GM18873 (cell line): Measurements from ENCODE around the gene POPDC2.

Experiments used
- ATAC-seq: cut with Tn5 transposase; IDR thresholded peaks from one replicate; pipeline ENCODE4 v1.9.1; 2021; ENCODE audit warnings: mild to moderate bottlenecking, moderate library complexity, moderate number of reproducible peaks; ENCODE audit not compliant: unreplicated experiment, low FRiP score

The POPDC2 gene

DNA sequence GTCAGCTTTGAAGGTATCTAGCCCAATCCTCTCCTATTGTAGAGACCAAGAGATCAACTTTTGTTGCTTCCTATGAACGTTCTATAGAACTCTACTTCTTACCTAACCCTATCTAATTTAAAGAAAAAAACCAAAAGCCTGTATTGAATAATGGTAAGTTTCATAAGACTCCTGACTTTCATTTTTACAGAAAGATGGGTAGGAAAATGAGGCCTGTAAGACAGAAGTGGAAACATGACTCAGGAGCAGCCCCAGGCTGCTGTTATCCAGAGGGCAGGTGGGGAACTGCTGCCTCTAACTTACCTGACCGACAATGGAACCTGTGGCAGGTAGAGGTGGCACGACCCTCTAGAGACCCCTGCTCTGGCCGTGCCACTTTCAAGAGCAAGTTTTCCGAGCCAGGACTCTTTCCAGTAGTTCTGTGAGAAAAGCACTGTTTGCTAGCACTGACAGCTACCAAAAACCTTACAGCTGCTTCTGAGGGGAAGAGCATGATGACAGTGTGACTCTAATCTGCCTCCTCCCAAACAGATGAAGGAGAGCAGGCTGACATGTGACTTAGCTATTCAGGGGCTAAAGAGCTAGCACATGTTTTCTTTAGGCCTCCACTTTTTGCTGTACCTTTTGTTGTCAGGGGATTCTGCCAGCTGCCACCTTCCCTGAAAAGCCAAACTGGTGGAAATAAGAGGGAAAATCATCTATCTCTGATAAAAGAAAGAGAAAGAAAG, 17.5 kb downstream of the POPDC2 start:
- no peak for ATAC-seq

DNA sequence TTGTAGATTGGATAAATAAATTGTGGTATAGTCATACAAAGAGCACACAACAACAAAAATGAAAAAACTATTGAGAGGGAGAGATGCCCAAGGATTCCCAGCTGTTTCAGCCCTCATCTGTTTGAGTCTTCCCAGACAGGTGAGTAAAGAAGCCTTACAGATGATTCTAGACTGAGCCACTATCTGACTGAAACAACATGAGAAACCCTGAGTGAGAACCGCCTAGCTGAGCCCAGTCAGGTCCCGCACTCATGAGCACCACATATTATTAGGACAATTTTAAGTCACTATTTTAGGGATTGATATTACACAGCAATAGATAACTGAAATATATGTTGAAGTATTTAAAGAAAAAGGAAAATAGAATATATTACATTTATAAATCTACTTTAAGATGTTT, 19.0 kb downstream of the POPDC2 start:
- no peak for ATAC-seq

GRCh38 chr3:119639494-119640350, 20.7 kb downstream of the POPDC2 start:
- ATAC-seq, result no peak

GRCh38 chr3:119637679-119638477, 22.5 kb downstream of the POPDC2 start:
- peak; percentile 34 for ATAC-seq

- no peak for ATAC-seq
Measured at GRCh38 chr3:119636891-119637611, 23.3 kb downstream of the POPDC2 start.

GRCh38 chr3:119636249-119636648, 24.1 kb downstream of the POPDC2 start:
- no peak for ATAC-seq

DNA sequence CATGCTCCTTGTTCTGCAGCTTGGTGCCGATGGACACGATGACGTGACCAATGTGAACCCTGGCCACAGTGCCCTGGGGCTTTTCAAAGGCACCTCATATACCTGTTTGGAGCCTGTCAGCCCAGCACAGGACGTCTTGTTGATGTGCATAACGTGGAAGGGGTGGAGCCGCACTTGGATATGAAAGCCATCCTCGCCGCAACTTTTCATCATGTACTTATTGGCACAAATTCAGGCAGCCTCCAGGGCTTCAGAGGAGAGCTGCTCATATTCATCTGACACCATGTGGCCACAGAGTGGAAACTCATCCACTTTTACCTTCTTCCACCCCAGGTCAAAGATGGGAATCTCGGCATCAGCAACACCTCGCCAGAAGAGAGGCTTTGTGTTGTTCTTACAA, 24.7 kb downstream of the POPDC2 start:
- ATAC-seq, result no peak

GRCh38 chr3:119632829-119633228, 27.6 kb downstream of the POPDC2 start:
- no peak for ATAC-seq

- no peak for ATAC-seq
Measured at GRCh38 chr3:119632216-119632615, 28.2 kb downstream of the POPDC2 start.

DNA sequence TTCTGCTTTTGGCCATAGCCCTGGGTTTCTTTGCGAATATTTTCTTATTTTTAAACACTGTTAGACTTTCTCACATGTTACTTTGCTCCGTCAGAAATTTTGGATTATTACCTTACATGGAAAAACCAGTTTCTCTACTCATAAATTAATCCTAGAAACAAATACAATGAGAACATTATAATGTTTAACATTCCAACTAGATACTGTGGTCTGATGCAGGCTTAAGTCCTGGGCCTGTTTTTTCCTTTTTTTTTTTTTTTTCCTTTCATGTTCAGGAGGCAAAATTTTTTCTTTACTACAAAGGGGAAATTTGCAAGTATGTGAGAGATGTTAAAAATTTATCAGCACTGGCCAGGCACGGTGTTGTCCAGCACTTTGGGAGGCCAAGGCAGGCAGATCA, 28.9 kb downstream of the POPDC2 start:
- ATAC-seq, result no peak

- no peak for ATAC-seq
Measured at GRCh38 chr3:119630880-119631329, 29.5 kb downstream of the POPDC2 start.

DNA sequence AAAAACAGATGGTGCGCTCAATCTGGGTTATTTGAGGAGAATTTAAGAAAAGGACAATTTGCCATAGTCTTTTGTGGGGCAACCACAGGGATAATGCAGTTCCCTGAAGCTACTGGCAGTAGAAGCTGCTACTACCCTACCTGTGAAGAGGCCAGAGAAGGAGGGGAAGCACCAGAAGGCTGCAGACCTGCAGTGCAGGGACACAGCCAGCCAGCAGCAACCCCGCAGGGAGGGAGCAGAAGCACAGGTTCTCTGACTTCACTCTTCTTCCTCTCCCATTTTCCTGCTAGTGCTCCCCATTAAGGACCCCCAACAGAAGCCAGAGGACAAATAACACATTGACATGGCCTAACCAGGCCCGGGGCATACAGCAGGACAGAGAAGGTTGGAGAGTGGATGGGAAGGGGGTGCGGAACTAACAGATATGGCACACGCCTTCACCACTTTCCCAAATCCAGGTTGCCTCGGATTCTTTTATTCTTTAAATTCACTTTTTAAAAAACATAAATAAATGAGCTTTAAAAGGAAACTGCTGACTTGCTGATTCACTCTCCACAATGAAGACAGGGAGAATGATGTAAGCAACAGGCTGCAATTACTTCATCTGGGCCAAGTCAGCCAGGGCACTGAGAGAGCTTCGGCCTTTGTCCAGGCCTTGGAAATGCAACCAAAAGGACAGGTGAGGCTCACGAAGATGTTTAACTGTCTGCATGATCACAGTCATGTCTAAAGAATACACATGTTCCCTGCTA, 30.1 kb downstream of the POPDC2 start:
- no peak for ATAC-seq

DNA sequence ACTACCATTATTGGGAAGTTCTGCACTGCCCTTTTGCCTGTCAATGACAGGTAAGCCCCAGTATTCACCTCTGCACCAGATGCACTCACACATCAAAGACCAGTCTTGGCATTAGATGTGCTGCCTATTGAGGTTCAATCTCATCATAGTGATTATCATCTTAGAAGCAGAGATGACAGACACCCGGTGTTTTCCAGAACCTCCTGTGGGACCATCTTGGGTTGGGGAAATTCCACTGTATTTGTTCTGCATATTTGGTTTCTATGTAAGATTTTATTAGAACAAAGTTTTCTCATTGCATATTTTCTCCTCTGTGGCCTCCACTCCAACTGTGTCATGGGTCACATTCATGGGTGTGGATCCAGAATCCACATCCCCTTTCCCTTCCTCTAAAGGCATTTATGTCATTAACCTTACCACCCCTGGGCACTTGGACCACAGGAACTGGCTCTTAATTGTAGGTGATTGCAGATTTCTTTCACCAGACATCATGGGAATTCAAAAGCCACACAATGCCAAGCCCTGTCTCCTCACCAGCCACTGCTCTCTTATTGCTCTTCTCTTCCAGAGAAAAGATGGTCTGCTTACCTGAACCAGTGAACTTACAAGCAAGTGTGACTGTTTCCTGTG, 31.5 kb downstream of the POPDC2 start:
- peak; percentile 29 for ATAC-seq

DNA sequence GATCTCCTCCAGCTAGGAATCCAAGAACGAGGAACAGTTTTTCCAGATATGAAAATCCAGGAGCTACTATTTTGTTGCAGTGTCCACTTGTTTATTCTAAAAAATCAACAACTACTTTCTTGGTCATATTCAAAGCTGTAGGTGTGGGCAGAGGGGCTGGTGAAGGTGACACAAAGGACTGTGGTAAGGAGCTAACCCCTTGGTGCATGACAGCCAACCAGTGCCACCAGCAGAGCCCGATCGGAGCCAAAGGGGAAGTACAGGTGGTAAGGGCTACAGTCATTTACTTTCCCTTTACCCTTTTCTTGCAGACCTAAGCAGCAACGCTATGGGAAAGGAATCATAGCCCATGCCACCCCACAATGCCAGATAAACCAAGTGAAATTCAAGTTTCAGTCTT, 32.0 kb downstream of the POPDC2 start:
- peak; percentile 54 for ATAC-seq

DNA sequence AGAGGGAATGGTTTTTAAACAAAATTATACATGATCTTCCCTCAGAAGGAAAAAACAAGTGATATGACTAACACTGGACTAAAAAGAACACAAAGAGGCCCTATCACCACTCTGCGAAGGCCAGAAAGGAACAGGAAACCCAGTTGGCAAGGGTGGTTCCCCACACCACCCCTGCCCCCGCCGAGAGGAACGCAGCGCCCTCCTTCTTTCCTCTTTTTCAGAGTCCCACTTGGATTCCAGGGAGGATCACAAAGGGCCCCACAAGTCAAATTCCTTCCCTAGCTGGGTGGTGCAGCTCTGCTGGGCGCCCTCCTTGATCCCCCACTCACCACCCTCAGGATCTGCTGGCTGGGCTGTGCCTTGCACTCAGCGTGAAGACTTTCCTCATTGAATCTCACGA, 32.9 kb downstream of the POPDC2 start:
- no peak for ATAC-seq

GRCh38 chr3:119626196-119626595, 34.2 kb downstream of the POPDC2 start:
- no peak for ATAC-seq

DNA sequence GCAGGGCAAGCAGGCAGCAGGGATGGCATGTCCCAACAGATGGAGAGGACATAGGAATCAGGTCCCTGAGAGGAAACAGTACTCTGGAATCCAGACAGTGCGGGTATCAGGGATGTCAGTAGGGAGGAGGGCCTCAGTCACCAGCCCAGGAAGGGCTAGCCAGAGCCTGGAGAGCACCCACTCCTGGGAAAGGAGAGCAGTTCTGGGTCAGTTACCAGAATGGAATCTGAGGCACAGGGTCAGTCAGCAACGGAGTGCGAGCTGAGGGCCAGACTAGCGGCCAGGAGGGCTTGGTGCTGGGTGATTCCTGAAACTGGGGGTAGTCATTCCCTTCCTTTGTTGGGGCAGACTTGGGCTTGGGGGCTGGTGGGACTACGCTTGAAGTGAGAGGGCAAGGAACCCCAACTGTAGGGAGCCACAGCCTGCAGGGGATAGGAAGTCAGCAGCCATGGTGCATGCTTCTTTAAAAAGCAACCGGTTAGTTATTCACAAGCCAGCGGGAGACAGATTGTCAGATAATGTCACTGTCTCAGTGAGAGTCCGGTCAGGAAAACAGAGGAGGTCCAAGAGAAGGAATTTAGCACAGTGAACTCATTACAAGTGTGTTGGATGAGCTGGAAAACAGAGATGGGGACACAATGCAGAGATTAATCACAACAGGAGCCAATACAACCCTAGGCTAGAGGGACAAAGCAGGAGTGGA, 34.8 kb downstream of the POPDC2 start:
- ATAC-seq, result no peak

DNA sequence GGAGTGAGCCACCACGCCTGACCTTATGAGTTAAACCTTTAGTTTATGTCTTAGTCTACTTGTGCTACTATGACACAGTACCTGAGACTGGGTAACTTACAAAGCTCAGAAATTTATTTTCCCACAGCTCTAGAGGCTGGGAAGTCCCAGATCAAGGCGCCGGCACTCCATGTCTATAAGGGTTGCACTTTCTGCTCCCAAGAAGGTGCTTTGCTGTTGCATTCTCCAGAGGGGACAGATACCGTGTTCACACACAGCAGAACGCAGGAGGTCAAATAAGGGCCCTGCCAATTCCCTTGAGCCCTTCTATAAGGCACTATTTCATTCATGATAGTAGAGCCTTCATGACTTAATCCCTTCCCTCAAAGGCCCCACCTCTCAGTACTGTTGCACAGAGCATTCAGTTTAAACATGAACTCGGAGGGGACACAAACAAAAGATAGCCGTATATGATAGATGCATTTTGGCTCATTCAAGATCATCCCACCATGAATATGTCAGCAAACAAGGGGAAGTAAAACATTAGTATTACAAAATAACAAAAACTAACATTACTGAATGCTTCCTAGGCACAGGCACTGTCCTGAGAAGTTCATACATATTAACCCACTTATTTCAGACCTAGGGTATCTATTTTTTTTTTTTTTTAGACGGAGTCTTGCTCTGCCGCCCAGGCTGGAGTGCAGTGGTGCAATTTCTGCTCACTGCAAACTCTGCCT, 36.2 kb downstream of the POPDC2 start:
- ATAC-seq, result no peak
